B cell (primary cell): ENCODE measurements around the gene VILL. TPM values are rescaled to one million over a fixed set of nuclear protein-coding genes. Genes with fewer than 3 reads are reported as not detected.
A peak's percentile ranks its signal among the peaks of the same experiment; 100 is the strongest.

Experiments
- ATAC-seq: fragments of 200-7000 bp; cut with Tn5 transposase; one replicate; pipeline ENCODE4 v1.10.0; 2021; ENCODE audit warnings: low read depth, mild to moderate bottlenecking, moderate number of reproducible peaks, moderate library complexity
- CTCF ChIA-PET: fragments of 350-600 bp; sonication (Branson Sonifier 250); formaldehyde crosslinking; loops from one replicate; lab custom pipeline; 2021; ENCODE audit warnings: antibody characterized with exemption, inconsistent platforms; lab: Charles Lee
- POLR2A ChIA-PET: fragments of 350-600 bp; sonication (Branson Sonifier 250); formaldehyde crosslinking; loops from one replicate; lab custom pipeline; 2021; ENCODE audit warnings: antibody characterized with exemption; lab: Charles Lee
- DNase-seq: peaks from one replicate; pipeline ENCODE4 v3.0.0; 2013
- H2AFZ ChIP-seq: 2 replicates; pipeline ENCODE4 v1.6.1; 2012; ENCODE audit warnings: mild to moderate bottlenecking, low read depth, low read length; ENCODE audit not compliant: insufficient read depth, poor library complexity, severe bottlenecking
- H3K27ac ChIP-seq, 2 donors: 1 replicate in 1 of 2; 2 replicates in 1 of 2; pipeline ENCODE4 v1.5.1; 2012 to 2013; ENCODE audit warnings: low read length in 2 of 2, mild to moderate bottlenecking in 2 of 2, moderate library complexity in 1 of 2
- H3K27me3 ChIP-seq, 4 experiments: fragments of 200-600 bp in 1 of 4; sonication (generic) in 1 of 4; replicated peaks in 1 of 4; 1 replicate in 2 of 4; 2 replicates in 2 of 4; pipeline versions ENCODE4 v1.6.1 to v1.7.0; 2013 to 2016; ENCODE audit warnings: low read length in 3 of 4, mild to moderate bottlenecking in 2 of 4, mixed read lengths in 1 of 4, moderate library complexity in 1 of 4; ENCODE audit not compliant: insufficient read depth in 4 of 4, control insufficient read depth in 3 of 4; ENCODE audit errors: control extremely low read depth in 1 of 4
- H3K36me3 ChIP-seq, 2 experiments: replicated peaks in 1 of 2; 1 replicate in 1 of 2; 2 replicates in 1 of 2; pipeline versions ENCODE4 v1.6.1 to v1.7.1; 2013; ENCODE audit warnings: low read length in 1 of 2; ENCODE audit not compliant: insufficient read depth in 2 of 2, control insufficient read depth in 1 of 2; ENCODE audit errors: control extremely low read depth in 1 of 2, extremely low read depth in 1 of 2
- H3K4me1 ChIP-seq, 2 donors: fragments of 200-600 bp in 1 of 2; sonication (generic) in 1 of 2; 1 replicate in 1 of 2; 2 replicates in 1 of 2; pipeline versions ENCODE4 v1.5.1 to v1.6.1; 2013 to 2017; ENCODE audit warnings: low read length in 2 of 2; ENCODE audit not compliant: control insufficient read depth in 2 of 2, insufficient read depth in 2 of 2
- H3K4me2 ChIP-seq: replicated peaks from 2 replicates; pipeline ENCODE3; 2012; ENCODE audit warnings: mild to moderate bottlenecking, low read depth, low read length; ENCODE audit not compliant: poor library complexity, severe bottlenecking
- H3K4me3 ChIP-seq, 5 experiments: fragments of 200-600 bp in 1 of 5; sonication (generic) in 1 of 5; 1 replicate in 3 of 5; 2 replicates in 2 of 5; pipeline versions ENCODE4 v1.5.1 to v1.7.0; 2011 to 2016; ENCODE audit warnings: low read length in 4 of 5, mild to moderate bottlenecking in 4 of 5, low read depth in 2 of 5, control low read depth in 1 of 5, moderate library complexity in 1 of 5; ENCODE audit not compliant: insufficient read depth in 1 of 5; ENCODE audit errors: control extremely low read depth in 1 of 5, extremely low read depth in 1 of 5
- H3K79me2 ChIP-seq: fragments of 200-600 bp; sonication (generic); one replicate; pipeline ENCODE4 v1.6.0; 2016; ENCODE audit warnings: low read length; ENCODE audit not compliant: control insufficient read depth, insufficient read depth
- H3K9ac ChIP-seq: fragments of 200-600 bp; sonication (generic); 2 replicates; pipeline ENCODE4 v1.6.1; 2017; ENCODE audit warnings: mild to moderate bottlenecking, low read length, moderate library complexity
- H3K9me3 ChIP-seq, 3 donors: one replicate each; pipeline versions ENCODE4 v1.6.1 to v1.7.1; 2013; ENCODE audit warnings: low read length in 2 of 3; ENCODE audit not compliant: control insufficient read depth in 2 of 3, insufficient read depth in 1 of 3; ENCODE audit errors: control extremely low read depth in 1 of 3
- H4K20me1 ChIP-seq: 2 replicates; pipeline ENCODE4 v1.6.0; 2012; ENCODE audit warnings: mild to moderate bottlenecking, low read length; ENCODE audit not compliant: insufficient read depth, control insufficient read depth, poor library complexity, severe bottlenecking
- H3K27ac Mint-ChIP-seq: one replicate; pipeline ENCODE4 v1.8.0; 2021; ENCODE audit warnings: mixed read lengths
- H3K27me3 Mint-ChIP-seq: one replicate; pipeline ENCODE4 v1.8.0; 2021; ENCODE audit warnings: mixed read lengths
- H3K4me1 Mint-ChIP-seq: one replicate; pipeline ENCODE4 v1.8.0; 2021; ENCODE audit warnings: mixed read lengths
- H3K4me3 Mint-ChIP-seq: one replicate; pipeline ENCODE4 v1.8.0; 2021; ENCODE audit warnings: mixed read lengths
- H3K9me3 Mint-ChIP-seq: one replicate; pipeline ENCODE4 v1.8.0; 2022; ENCODE audit warnings: mixed read lengths; ENCODE audit not compliant: insufficient read depth
- EZH2 ChIP-seq: IDR thresholded peaks from 2 replicates; pipeline ENCODE4 v1.6.1; 2012; ENCODE audit warnings: borderline replicate concordance, low read depth, mild to moderate bottlenecking, moderate library complexity, low read length; ENCODE audit not compliant: insufficient read depth, poor library complexity, severe bottlenecking
- WGBS: methylation state at CpG from one replicate; pipeline ENCODE4 v1.1.5; 2013; ENCODE audit warnings: missing lambda C conversion rate; ENCODE audit not compliant: insufficient coverage; 5-methylcytosine and 5-hydroxymethylcytosine counted together
- intact Hi-C: fragments of 100-400 bp; cut with micrococcal nuclease; formaldehyde crosslinking; loops from one replicate; pipeline ENCODE4 v1.10.0; 2022
- polyA plus RNA-seq: library from polyadenylated mRNA; depleted of rRNA; stranded (reverse); fragments of >200 nt; gene quantifications from 2 replicates; pipeline ENCODE4 v1.2.3, GENCODE V29; 2012
- total RNA-seq, 2 donors: library from RNA; stranded (reverse); fragments of 120-200 nt in 1 of 2; gene quantifications; 1 replicate in 1 of 2; 2 replicates in 1 of 2; pipeline versions ENCODE4 v1.2.3 to v1.2.4, GENCODE V29; 2013 to 2022
- TF ChIP-seq, protein P1 (sequence below): fragments of 200-600 bp; IDR thresholded peaks from one replicate; pipeline ENCODE4 v1.8.0; 2022; ENCODE audit warnings: antibody characterized with exemption, mild to moderate bottlenecking

The VILL gene
- total and polyA plus RNA-seq, 2 donors (not counting 1 experiment from before 2014, with no cell fraction given): 35.2 to 46.4 TPM

DNA sequence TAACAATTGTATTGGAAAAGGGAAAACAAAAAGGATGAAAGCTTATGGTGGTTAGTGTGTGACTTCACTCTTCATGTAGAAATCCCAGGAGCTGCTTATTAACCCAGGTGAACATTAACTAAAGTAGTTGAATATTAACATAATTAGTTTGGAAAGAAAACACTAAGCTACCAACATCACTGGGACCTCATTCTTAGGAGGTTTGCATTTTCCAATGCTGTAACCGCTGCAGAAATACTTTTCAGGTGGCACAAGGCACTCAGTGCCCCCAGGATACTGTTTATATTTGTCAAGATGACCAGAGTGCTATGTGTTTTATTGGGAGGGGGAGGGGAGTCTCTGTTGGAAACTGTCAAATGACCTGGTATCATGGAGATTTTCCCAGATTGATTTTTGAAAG, 25.9 kb upstream of the VILL start:
- Histone ChIP-seq H3K4me2 (no peak overlapping the region), H3K9me3 (no peaks in the 10 kb centered on the region), H3K4me3 (no peak overlapping the region), H3K79me2 (no peaks in the 10 kb centered on the region), H3K4me1 (no peaks in the 10 kb centered on the region), H4K20me1 (no peaks in the 10 kb centered on the region), H3K27ac (no peak overlapping the region), H3K9ac (no peak overlapping the region), H3K27me3 (no peaks in the 10 kb centered on the region), H2AFZ (no peak overlapping the region), H3K36me3 (no peaks in the 10 kb centered on the region)
- H3K9me3 Mint-ChIP-seq: no peaks in the 10 kb centered on the region
- no peaks in the 10 kb centered on the region for H3K4me1 Mint-ChIP-seq
- peaks cover 9% of the 10 kb centered on the region for H3K27me3 Mint-ChIP-seq
- DNase-seq: no peak
- POLR2A ChIA-PET: no interaction called here
- ATAC-seq: no peak
- no peak overlapping the region for H3K4me3 Mint-ChIP-seq
- intact Hi-C loops: loop anchor here (5.0 to 10.0 kb wide), 2 partner anchors 107 to 1240 kb away; no protein-coding TSS in a partner anchor
- TF ChIP-seq, protein P1, sequence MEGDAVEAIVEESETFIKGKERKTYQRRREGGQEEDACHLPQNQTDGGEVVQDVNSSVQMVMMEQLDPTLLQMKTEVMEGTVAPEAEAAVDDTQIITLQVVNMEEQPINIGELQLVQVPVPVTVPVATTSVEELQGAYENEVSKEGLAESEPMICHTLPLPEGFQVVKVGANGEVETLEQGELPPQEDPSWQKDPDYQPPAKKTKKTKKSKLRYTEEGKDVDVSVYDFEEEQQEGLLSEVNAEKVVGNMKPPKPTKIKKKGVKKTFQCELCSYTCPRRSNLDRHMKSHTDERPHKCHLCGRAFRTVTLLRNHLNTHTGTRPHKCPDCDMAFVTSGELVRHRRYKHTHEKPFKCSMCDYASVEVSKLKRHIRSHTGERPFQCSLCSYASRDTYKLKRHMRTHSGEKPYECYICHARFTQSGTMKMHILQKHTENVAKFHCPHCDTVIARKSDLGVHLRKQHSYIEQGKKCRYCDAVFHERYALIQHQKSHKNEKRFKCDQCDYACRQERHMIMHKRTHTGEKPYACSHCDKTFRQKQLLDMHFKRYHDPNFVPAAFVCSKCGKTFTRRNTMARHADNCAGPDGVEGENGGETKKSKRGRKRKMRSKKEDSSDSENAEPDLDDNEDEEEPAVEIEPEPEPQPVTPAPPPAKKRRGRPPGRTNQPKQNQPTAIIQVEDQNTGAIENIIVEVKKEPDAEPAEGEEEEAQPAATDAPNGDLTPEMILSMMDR: no peak
- TF ChIP-seq EZH2: no peak
- no peak overlapping the region for H3K27ac Mint-ChIP-seq
- CTCF ChIA-PET: interaction anchor here (1.0 to 4.1 kb wide), 2 partner anchors 9 to 10 kb away, joined by 5 to 18 read pairs; no protein-coding TSS in a partner anchor
- WGBS: 100% methylated on average over 1 of the region's 1 CpG

DNA sequence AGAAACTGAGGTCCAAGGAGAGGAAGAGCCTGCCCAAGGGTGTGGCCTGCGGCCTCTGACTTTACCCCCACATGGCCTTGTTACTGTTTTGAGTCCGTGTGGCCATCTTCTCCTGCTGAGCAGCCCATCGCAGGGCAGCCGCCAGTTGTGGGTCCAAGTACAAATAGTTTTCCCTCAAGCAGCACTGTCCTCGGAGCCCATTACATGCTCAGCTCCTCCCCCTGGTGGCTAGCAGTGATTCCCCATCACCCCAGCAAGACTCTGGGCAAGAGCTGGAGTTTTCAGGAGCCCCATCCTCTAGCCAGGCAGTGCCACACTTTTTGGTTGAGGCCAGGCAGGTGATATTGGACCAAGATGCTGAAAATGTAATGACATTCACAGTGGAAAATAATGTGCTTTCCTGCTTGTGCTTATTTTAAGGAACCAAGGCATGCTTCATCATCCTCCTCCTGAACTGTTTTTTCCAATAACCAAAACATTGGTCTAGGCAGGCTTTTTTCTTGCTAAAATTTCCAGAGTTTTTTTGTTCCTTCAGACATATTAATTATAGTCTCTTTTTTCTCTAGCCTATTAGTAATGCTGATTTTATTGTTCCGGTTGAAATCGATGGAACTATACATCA, 23.2 kb upstream of the VILL start:
- TF ChIP-seq, protein P1: peak; percentile 70
- TF ChIP-seq EZH2: no peak
- Histone ChIP-seq H3K4me1 (no peaks in the 10 kb centered on the region), H3K36me3 (no peaks in the 10 kb centered on the region), H3K4me3 (no peak overlapping the region), H3K27me3 (no peaks in the 10 kb centered on the region), H3K27ac (no peak overlapping the region), H4K20me1 (no peaks in the 10 kb centered on the region), H3K79me2 (no peaks in the 10 kb centered on the region), H3K4me2 (no peak overlapping the region), H3K9me3 (no peaks in the 10 kb centered on the region), H3K9ac (no peak overlapping the region), H2AFZ (no peak overlapping the region)
- POLR2A ChIA-PET: no interaction called here
- H3K27ac Mint-ChIP-seq: no peak overlapping the region
- DNase-seq: peak; percentile 37
- 52% methylated on average over 4 of the region's 7 CpGs for WGBS
- no peaks in the 10 kb centered on the region for H3K4me1 Mint-ChIP-seq
- CTCF ChIA-PET: interaction anchor here (0.8 to 3.2 kb wide), 6 partner anchors 13 to 114 kb away, joined by 3 to 15 read pairs (median 6); no protein-coding TSS in a partner anchor
- no peak overlapping the region for H3K4me3 Mint-ChIP-seq
- H3K27me3 Mint-ChIP-seq: peaks cover 13% of the 10 kb centered on the region
- H3K9me3 Mint-ChIP-seq: no peaks in the 10 kb centered on the region
- intact Hi-C loops: loop anchor here (5.0 to 10.0 kb wide), 2 partner anchors 110 to 1243 kb away; no protein-coding TSS in a partner anchor
- ATAC-seq: peak; percentile 33
